ENCODE results near the gene ATP8B4. TPM values are rescaled to one million over a fixed set of nuclear protein-coding genes. Genes with fewer than 3 reads are reported as not detected.

ATP8B4 gene
- total and polyA plus RNA-seq, 2 donors (not counting 3 experiments of a cell fraction or from before 2014, with no cell fraction given): not detected

- Histone ChIP-seq H3K9ac (replicated peaks; ENCODE audit: extremely low read depth, insufficient read depth, low read length) (no peak overlapping the region), H3K79me2 (ENCODE audit: control insufficient read depth, insufficient read depth, low read length) (no peaks in the 10 kb centered on the region), H2AFZ (ENCODE audit: low read depth, low read length) (no peak overlapping the region), H3K36me3 (ENCODE audit: control insufficient read depth in 2 of 2, extremely low read depth in 1 of 2, insufficient read depth in 2 of 2, low read length in 2 of 2) (no peaks in the 10 kb centered on the region), H4K20me1 (replicated peaks; ENCODE audit: control insufficient read depth, extremely low read depth, insufficient read depth, low read length) (no peaks in the 10 kb centered on the region), H3K27ac (ENCODE audit: insufficient read depth, low read depth, low read length) (no peak overlapping the region), H3K4me3 (replicated peaks in 1 of 3; ENCODE audit: insufficient read depth in 1 of 3, low read depth in 1 of 3, low read length in 3 of 3) (no peak overlapping the region), H3K27me3 (ENCODE audit: control insufficient read depth in 2 of 2, insufficient read depth in 2 of 2, low read length in 2 of 2) (no peaks in the 10 kb centered on the region), H3K4me1 (ENCODE audit: control insufficient read depth, extremely low read depth, insufficient read depth, low read length) (no peaks in the 10 kb centered on the region), H3K9me3 (replicated peaks; ENCODE audit: control insufficient read depth, insufficient read depth, low read length) (no peaks in the 10 kb centered on the region), H3K4me2 (ENCODE audit: insufficient read depth, low read length) (no peak overlapping the region), H3K9me1 (replicated peaks; ENCODE audit: control insufficient read depth, extremely low read depth, insufficient read depth, low read length) (no peaks in the 10 kb centered on the region)
- POLR2A ChIA-PET: no interaction called here
- dilution Hi-C loops (cut with MboI; ENCODE audit: extremely low pct_ligation_motif_present, low sequenced_read_pairs): no loop called here
- no peak for DNase-seq (ENCODE audit: low read depth, low spot score)
- no TSS peak for BruUV-seq (replicated peaks)
- intact Hi-C loops (cut with micrococcal nuclease): no loop called here
- TF ChIP-seq POLR2A (IDR thresholded peaks at IDR 0.05; ENCODE audit: low read depth, low read length) (no peak), JUN (IDR thresholded peaks at IDR 0.05; ENCODE audit: borderline replicate concordance, insufficient read depth, insufficient read length, low read depth) (no peak), MAX (IDR thresholded peaks at IDR 0.05; ENCODE audit: insufficient read depth, insufficient read length) (no peak), EZH2 (IDR thresholded peaks at IDR 0.05; ENCODE audit: borderline replicate concordance, low read depth, low read length, severe bottlenecking) (no peak), MYC (IDR thresholded peaks at IDR 0.05; ENCODE audit: low read depth, low read length) (no peak), GATA2 (IDR thresholded peaks at IDR 0.05; ENCODE audit: insufficient read depth, insufficient read length, low read depth, low read length) (no peak), POLR2AphosphoS5 (IDR thresholded peaks at IDR 0.05; ENCODE audit: insufficient read depth, low read depth, low read length) (no peak)
- TF ChIP-seq, protein P1, sequence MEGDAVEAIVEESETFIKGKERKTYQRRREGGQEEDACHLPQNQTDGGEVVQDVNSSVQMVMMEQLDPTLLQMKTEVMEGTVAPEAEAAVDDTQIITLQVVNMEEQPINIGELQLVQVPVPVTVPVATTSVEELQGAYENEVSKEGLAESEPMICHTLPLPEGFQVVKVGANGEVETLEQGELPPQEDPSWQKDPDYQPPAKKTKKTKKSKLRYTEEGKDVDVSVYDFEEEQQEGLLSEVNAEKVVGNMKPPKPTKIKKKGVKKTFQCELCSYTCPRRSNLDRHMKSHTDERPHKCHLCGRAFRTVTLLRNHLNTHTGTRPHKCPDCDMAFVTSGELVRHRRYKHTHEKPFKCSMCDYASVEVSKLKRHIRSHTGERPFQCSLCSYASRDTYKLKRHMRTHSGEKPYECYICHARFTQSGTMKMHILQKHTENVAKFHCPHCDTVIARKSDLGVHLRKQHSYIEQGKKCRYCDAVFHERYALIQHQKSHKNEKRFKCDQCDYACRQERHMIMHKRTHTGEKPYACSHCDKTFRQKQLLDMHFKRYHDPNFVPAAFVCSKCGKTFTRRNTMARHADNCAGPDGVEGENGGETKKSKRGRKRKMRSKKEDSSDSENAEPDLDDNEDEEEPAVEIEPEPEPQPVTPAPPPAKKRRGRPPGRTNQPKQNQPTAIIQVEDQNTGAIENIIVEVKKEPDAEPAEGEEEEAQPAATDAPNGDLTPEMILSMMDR (IDR thresholded peaks at IDR 0.05; ENCODE audit: extremely low read depth in 1 of 2, insufficient read depth in 1 of 2, low read depth in 1 of 2, low read length in 2 of 2): no peak
- CTCF ChIA-PET: interaction anchor here (0.8 to 1.2 kb wide), 2 partner anchors 73 to 262 kb away, joined by 3 read pairs; no protein-coding TSS in a partner anchor
- no peak for FAIRE-seq
These were observed 235.9 kb downstream of the ATP8B4 start for GRCh38 chr15:49883121-49883520.

Data from endothelial cell of umbilical vein (primary cell).